H9 (cell line): Measurements from ENCODE around the gene AP1G2. TPM values are rescaled to one million over a fixed set of nuclear protein-coding genes. Genes with fewer than 3 reads are reported as not detected.

Source experiments
- DNase-seq: peaks from one replicate; pipeline ENCODE4 v3.0.0-alpha.2; 2017
- H2AFZ ChIP-seq: one replicate; pipeline ENCODE4 v1.6.1; 2013; ENCODE audit warnings: mild to moderate bottlenecking, low read length, control low read depth, moderate library complexity
- H2AK5ac ChIP-seq: 2 replicates; pipeline ENCODE4 v1.6.1; 2013; ENCODE audit warnings: low read length, control low read depth, mixed read lengths; ENCODE audit not compliant: insufficient read length
- H2BK120ac ChIP-seq: one replicate; pipeline ENCODE4 v1.6.1; 2013; ENCODE audit warnings: low read depth, mild to moderate bottlenecking, low read length, control low read depth, inconsistent platforms; ENCODE audit not compliant: poor library complexity, severe bottlenecking
- H2BK12ac ChIP-seq: 2 replicates; pipeline ENCODE4 v1.6.1; 2013; ENCODE audit warnings: low read length, control low read depth, mixed read lengths, low read depth; ENCODE audit not compliant: insufficient read length
- H2BK15ac ChIP-seq: 2 replicates; pipeline ENCODE4 v1.6.1; 2013; ENCODE audit warnings: low read depth, low read length, control low read depth
- H2BK20ac ChIP-seq: one replicate; pipeline ENCODE4 v1.6.1; 2013; ENCODE audit warnings: low read depth, mild to moderate bottlenecking, low read length, control low read depth, inconsistent platforms; ENCODE audit not compliant: poor library complexity, severe bottlenecking
- H2BK5ac ChIP-seq: 2 replicates; pipeline ENCODE4 v1.6.1; 2013; ENCODE audit warnings: low read length, control low read depth, mixed read lengths; ENCODE audit not compliant: insufficient read length
- H3K14ac ChIP-seq: 2 replicates; pipeline ENCODE4 v1.6.1; 2013; ENCODE audit warnings: low read length, control low read depth; ENCODE audit not compliant: insufficient read depth
- H3K18ac ChIP-seq: 2 replicates; pipeline ENCODE4 v1.6.1; 2013; ENCODE audit warnings: low read depth, mild to moderate bottlenecking, mixed read lengths, low read length, control low read depth; ENCODE audit not compliant: insufficient read length
- H3K23ac ChIP-seq: 2 replicates; pipeline ENCODE4 v1.6.1; 2013; ENCODE audit warnings: low read length, control low read depth, mixed read lengths, low read depth; ENCODE audit not compliant: insufficient read length
- H3K23me2 ChIP-seq: 2 replicates; pipeline ENCODE4 v1.6.1; 2013; ENCODE audit warnings: low read depth, mild to moderate bottlenecking, mixed read lengths, low read length, control low read depth; ENCODE audit not compliant: insufficient read length, poor library complexity, severe bottlenecking
- H3K27ac ChIP-seq: 2 replicates; pipeline ENCODE4 v1.5.1; 2013; ENCODE audit warnings: low read length, control low read depth, mixed read lengths, low read depth; ENCODE audit not compliant: insufficient read length
- H3K27me3 ChIP-seq: 2 replicates; pipeline ENCODE4 v1.6.1; 2013; ENCODE audit warnings: low read length, control low read depth, inconsistent platforms; ENCODE audit not compliant: insufficient read depth
- H3K4ac ChIP-seq: 2 replicates; pipeline ENCODE4 v1.6.1; 2013; ENCODE audit warnings: low read depth, mild to moderate bottlenecking, control low read depth, inconsistent platforms, low read length, moderate library complexity
- H3K4me1 ChIP-seq: 2 replicates; pipeline ENCODE4 v1.6.1; 2013; ENCODE audit warnings: low read length, control low read depth, inconsistent platforms; ENCODE audit not compliant: insufficient read depth
- H3K4me2 ChIP-seq: 2 replicates; pipeline ENCODE4 v1.6.1; 2013; ENCODE audit warnings: low read length, control low read depth, mixed read lengths; ENCODE audit not compliant: insufficient read length, insufficient read depth
- H3K56ac ChIP-seq: 2 replicates; pipeline ENCODE4 v1.6.1; 2013; ENCODE audit warnings: low read depth, mild to moderate bottlenecking, mixed read lengths, low read length, control low read depth; ENCODE audit not compliant: insufficient read length
- H3K79me1 ChIP-seq: 2 replicates; pipeline ENCODE4 v1.6.1; 2013; ENCODE audit warnings: low read depth, mild to moderate bottlenecking, moderate library complexity, low read length, control low read depth, inconsistent platforms; ENCODE audit not compliant: insufficient read depth, poor library complexity, severe bottlenecking
- H3K79me2 ChIP-seq: 2 replicates; pipeline ENCODE4 v1.6.1; 2013; ENCODE audit warnings: low read length, control low read depth, inconsistent platforms; ENCODE audit not compliant: insufficient read depth
- H3K9ac ChIP-seq: 2 replicates; pipeline ENCODE4 v1.6.1; 2013; ENCODE audit warnings: low read length, control low read depth, mixed read lengths; ENCODE audit not compliant: insufficient read length; ENCODE audit errors: extremely low read depth
- H3K9me3 ChIP-seq: one replicate; pipeline ENCODE4 v1.6.1; 2013; ENCODE audit warnings: low read depth, low read length, inconsistent platforms; ENCODE audit not compliant: control insufficient read depth
- H3T11ph ChIP-seq: one replicate; pipeline ENCODE4 v1.6.1; 2013; ENCODE audit warnings: mild to moderate bottlenecking, low read length, control low read depth, inconsistent platforms
- H4K20me1 ChIP-seq: one replicate; pipeline ENCODE4 v1.6.1; 2013; ENCODE audit not compliant: control insufficient read depth, insufficient read length, insufficient read depth
- H4K5ac ChIP-seq: 2 replicates; pipeline ENCODE4 v1.6.1; 2013; ENCODE audit warnings: low read depth, mild to moderate bottlenecking, mixed read lengths, low read length, control low read depth; ENCODE audit not compliant: insufficient read length
- H4K8ac ChIP-seq: replicated peaks from 2 replicates; pipeline ENCODE4 v1.6.1; 2013; ENCODE audit warnings: low read length, control low read depth, mixed read lengths, low read depth; ENCODE audit not compliant: insufficient read length
- H4K91ac ChIP-seq: 2 replicates; pipeline ENCODE4 v1.6.1; 2013; ENCODE audit warnings: low read depth, mild to moderate bottlenecking, moderate library complexity, mixed read lengths, low read length, control low read depth; ENCODE audit not compliant: insufficient read length
- H3K27ac Mint-ChIP-seq, 3 experiments: 2 replicates in 2 of 3; 3 replicates in 1 of 3; pipeline ENCODE4 v1.8.0; 2020 to 2021; ENCODE audit warnings: mixed read lengths in 3 of 3, mild to moderate bottlenecking in 1 of 3, moderate library complexity in 1 of 3
- H3K27me3 Mint-ChIP-seq: 2 replicates; pipeline ENCODE4 v1.8.0; 2021; ENCODE audit warnings: low read depth, mild to moderate bottlenecking, moderate library complexity, mixed read lengths
- H3K36me3 Mint-ChIP-seq, 3 experiments: 2 replicates in 2 of 3; 3 replicates in 1 of 3; pipeline ENCODE4 v1.8.0; 2020 to 2021; ENCODE audit warnings: low read depth in 3 of 3, mixed read lengths in 3 of 3; ENCODE audit not compliant: insufficient read depth in 1 of 3
- H3K4me1 Mint-ChIP-seq, 2 experiments: 2 replicates each; pipeline ENCODE4 v1.8.0; 2020; ENCODE audit warnings: mixed read lengths in 2 of 2
- H3K4me3 Mint-ChIP-seq, 2 experiments: 2 replicates in 1 of 2; 3 replicates in 1 of 2; pipeline ENCODE4 v1.8.0; 2020 to 2021; ENCODE audit warnings: mild to moderate bottlenecking in 2 of 2, mixed read lengths in 2 of 2, moderate library complexity in 1 of 2
- H3K9me3 Mint-ChIP-seq, 2 experiments: 2 replicates in 1 of 2; 3 replicates in 1 of 2; pipeline ENCODE4 v1.8.0; 2020; ENCODE audit warnings: mild to moderate bottlenecking in 2 of 2, mixed read lengths in 2 of 2, moderate library complexity in 1 of 2
- CTCF ChIP-seq: fragments of 200-600 bp; sonication (generic); conservative IDR thresholded peaks from 3 replicates; pipeline ENCODE4 v1.8.0; 2021; ENCODE audit warnings: antibody characterized with exemption, mild to moderate bottlenecking
- WGBS: extraction: QIAGEN DNeasy Blood & Tissue Kit; methylation state at CpG from one replicate; pipeline ENCODE4 v1.1.7; 2013; ENCODE audit warnings: missing lambda C conversion rate, low lambda C conversion rate, mixed read lengths; ENCODE audit not compliant: insufficient read length; ENCODE audit errors: extremely low coverage; 5-methylcytosine and 5-hydroxymethylcytosine counted together
- total RNA-seq: library from RNA; stranded (reverse); gene quantifications from 2 replicates; pipeline ENCODE4 v1.2.1, GENCODE V29; 2021

AP1G2 gene
- total RNA-seq, 1 experiment from 2014 or later: 107 TPM

- Mint-ChIP-seq H3K27ac (no peak overlapping the region), H3K9me3 (peaks cover 2 to 34% of the 10 kb centered on the region in 2 experiments; a peak in 4 of 5 replicates), H3K4me3 (no peak overlapping the region), H3K36me3 (no peaks in the 10 kb centered on the region), H3K27me3 (peaks cover 9% of the 10 kb centered on the region; the same call in 1 of the 2 replicates), H3K4me1 (no peaks in the 10 kb centered on the region)
- no peaks in the 10 kb centered on the region for H3K9me3 ChIP-seq
- no peaks in the 10 kb centered on the region for H4K20me1 ChIP-seq
- no peak overlapping the region for H4K91ac ChIP-seq
- no peak overlapping the region for H3T11ph ChIP-seq
- no peak overlapping the region for H3K27ac ChIP-seq
- no peak for TF ChIP-seq CTCF
- no peak overlapping the region for H2BK5ac ChIP-seq
- no peak overlapping the region for H4K8ac ChIP-seq
- H3K56ac ChIP-seq: no peak overlapping the region
- no peak overlapping the region for H3K9ac ChIP-seq
- no peak overlapping the region for H2BK15ac ChIP-seq
- no peak overlapping the region for H2BK20ac ChIP-seq
- H2BK12ac ChIP-seq: no peak overlapping the region
- no peak overlapping the region for H2BK120ac ChIP-seq
- no peaks in the 10 kb centered on the region for H3K23me2 ChIP-seq
- DNase-seq: no peak
- H3K4me1 ChIP-seq: no peaks in the 10 kb centered on the region
- H3K27me3 ChIP-seq: no peaks in the 10 kb centered on the region
- no CpG with 5 or more reads among the region's 1 CpG for WGBS
- no peak overlapping the region for H3K18ac ChIP-seq
- H2AFZ ChIP-seq: no peak overlapping the region
- no peak overlapping the region for H3K4ac ChIP-seq
- H3K4me2 ChIP-seq: no peak overlapping the region
- no peak overlapping the region for H2AK5ac ChIP-seq
- H3K79me1 ChIP-seq: no peaks in the 10 kb centered on the region
- H3K23ac ChIP-seq: no peak overlapping the region
- no peak overlapping the region for H3K14ac ChIP-seq
- H4K5ac ChIP-seq: no peak overlapping the region
- H3K79me2 ChIP-seq: no peaks in the 10 kb centered on the region
These were observed 40.9 kb upstream of the AP1G2 start for GRCh38 chr14:23608454-23608853.
